Measurements from ENCODE around the gene AQP1.

The AQP1 gene

GRCh38 chr7:30938435-30939316 is 27.0 kb downstream of the AQP1 start:
- DNase-seq, result peak; percentile 87

GRCh38 chr7:30941582-30942323 is 30.1 kb downstream of the AQP1 start:
- DNase-seq, result no peak

DNA sequence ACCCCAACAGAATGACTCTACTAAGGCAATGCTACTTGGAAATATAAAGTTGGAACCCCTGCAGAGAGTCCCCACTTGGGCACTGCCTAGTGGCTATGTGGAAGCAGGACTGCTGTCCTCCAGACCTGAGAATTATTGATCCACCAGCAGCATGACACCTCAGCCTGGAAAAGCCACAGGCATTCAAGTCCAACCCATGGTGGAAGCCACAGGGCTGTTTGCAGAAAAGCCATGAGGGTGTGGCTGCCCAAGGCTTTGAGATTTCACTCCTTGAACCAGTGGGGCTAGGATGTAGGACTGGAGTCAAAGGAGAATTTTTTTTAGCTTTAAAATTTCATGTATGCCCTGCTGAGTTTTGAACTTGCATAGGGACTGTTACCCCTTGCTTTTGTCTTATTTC is 38.5 kb downstream of the AQP1 start:
- DNase-seq, result no peak

- DNase-seq, result no peak
Observed at GRCh38 chr7:30954914-30955313, 43.3 kb downstream of the AQP1 start.

DNA sequence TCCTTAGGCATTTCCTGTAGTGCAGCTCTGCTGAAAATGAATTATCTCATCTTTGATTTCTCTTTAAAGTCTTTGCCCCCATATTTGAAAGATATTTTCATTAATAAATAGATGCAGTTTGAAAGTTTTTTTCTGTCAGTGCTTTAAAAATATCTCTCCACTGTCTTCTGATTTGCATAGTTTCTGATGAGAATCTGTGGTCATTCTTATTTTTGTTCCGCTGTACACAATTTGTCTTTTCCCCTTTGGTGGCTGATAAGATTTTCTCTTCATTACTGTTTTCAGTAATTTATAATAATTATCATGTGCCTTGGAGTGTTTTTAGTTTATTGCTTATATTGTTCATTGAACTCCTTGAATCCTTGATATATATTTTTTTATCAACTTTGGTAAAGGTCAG is 45.1 kb downstream of the AQP1 start:
- no peak for DNase-seq

DNA sequence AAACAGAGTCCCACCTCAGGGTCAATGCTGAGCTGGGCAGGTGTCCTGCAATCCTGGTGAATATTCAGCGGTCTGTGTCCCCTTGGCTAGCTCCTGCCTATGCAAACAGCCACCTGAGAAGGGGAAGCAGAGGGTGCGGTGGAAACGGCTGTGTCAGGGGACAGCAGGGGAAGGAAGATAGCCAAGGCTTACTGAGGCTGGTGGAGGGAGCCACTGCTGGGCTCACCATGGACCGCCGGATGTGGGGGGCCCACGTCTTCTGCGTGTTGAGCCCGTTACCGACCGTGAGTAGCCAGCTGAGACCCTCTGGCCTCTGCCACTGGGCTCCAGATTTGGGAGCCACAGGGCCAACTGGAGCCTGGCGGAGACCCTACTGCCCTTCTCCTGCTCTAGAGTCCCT is 52.2 kb downstream of the AQP1 start, which contains the start of gene GHRHR:
GHRHR (plus strand) TSS at position 112 of the 400 bp plus-strand sequence; CDS start at position 228, 116 bp downstream.
- DNase-seq, result no peak

DNA sequence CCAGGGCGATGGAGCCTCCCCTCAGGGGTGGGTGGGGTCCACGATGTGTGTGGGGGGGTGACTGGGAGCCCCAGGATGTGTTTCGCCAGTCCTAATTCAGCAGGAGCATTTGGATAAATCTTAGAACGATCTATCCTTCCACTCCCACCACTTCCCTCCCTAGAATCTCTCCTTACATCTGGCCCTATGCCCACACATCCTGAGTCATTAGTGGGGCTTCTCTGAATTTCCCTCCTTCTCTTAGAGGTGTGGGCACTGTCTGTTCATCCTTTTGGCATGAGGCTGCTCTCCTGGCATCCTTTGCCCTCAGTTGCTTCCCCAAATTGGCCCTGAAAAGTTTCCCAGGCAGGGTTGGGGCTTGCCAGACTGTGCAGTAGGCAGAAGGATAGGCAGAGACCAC is 53.7 kb downstream of the AQP1 start:
- no peak for DNase-seq

DNA sequence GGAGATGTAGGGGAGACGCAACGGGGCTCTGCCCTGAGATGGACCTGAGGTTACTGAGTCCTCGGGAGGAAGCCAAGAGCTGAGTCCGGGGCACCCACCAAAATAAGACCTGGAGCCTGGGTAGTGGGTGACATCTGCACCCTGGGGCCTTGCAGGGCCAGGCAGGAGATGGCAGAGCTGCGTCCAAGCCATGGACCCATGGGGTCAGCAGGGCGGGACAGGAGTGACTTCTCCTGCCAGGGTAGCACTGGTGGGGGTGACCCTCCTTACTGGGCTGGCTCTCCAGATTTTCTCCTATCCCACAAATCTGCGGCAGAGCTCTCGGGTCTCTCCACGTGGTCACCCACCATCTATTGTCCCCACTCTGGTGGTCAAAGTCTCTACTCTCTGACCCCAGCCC is 54.2 kb downstream of the AQP1 start:
- no peak for DNase-seq

DNA sequence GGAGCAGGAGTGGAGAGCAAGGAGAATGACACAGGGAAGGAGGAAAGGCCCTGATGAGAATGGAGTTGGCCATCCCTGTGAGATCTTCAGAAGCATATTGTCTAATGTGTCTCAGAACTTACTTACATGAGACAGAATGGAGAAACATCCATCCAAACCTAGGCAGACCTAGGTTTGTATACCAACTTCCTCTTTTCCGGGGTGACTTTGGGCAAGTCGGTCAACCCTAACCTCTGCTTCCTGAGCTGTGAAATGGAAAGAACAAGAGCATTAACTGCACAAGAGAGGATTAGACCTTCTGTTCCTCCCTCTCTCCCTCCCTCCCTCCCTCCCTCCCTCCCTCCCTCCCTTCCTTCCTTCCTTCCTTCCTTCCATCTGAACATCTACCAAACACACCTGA is 56.6 kb downstream of the AQP1 start:
- DNase-seq, result no peak

DNA sequence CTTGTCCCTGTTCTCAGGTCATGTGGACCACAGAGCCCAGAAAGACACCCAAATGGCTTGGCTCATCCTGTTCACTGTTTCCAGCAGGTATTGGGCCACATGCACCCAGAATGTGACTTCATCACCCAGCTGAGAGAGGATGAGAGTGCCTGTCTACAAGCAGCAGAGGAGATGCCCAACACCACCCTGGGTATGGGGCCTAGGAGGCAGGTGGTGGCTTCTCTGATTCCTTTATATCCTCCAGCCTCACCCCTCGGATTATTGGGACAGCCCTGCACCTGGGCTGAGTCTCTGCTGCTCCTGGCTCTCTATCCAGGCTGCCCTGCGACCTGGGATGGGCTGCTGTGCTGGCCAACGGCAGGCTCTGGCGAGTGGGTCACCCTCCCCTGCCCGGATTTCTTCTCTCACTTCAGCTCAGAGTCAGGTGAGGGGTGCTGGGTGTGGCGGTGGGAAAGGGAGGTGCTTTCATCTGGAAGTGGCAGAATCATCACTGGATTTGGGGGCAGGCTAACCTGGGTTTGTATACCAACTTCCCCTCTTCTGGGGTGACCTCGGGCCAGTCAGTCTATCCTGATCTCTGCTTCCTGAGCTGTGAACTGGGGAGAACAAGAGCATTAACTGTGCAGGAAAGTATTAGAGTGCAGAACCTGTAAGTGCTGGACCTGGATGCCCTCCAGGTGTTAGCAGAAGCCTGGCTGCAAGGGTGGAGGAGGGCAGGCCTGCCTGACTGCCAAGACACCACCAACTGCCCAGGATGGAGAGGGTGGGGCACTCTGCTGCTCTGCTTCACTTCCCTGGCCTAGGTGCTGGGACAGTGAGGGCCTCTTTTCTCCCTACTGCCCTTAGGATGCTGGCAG is 57.3 kb downstream of the AQP1 start:
- no peak for DNase-seq

- no peak for DNase-seq
Observed at GRCh38 chr7:30969604-30969970, 57.9 kb downstream of the AQP1 start.

DNA sequence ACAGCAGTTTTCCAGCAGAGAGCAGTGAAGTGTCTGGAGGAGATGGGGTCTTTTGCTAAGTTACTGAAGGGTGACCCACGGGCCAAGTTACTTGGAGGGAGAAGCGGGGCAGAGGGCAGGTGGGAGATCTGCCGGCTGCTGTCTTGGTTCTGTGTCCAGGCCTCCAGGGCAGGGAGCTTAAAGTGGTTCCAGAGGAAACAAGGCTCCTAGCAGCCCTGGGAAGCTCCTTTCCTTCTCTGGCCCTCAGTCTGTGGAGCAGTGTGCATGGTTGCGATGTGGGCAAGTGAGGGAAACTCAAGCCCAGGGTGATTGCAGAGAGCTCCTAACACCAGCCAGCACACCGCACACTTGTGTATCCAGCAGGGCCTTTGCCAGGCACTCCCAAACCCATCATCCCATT is 58.4 kb downstream of the AQP1 start:
- DNase-seq, result no peak

DNA sequence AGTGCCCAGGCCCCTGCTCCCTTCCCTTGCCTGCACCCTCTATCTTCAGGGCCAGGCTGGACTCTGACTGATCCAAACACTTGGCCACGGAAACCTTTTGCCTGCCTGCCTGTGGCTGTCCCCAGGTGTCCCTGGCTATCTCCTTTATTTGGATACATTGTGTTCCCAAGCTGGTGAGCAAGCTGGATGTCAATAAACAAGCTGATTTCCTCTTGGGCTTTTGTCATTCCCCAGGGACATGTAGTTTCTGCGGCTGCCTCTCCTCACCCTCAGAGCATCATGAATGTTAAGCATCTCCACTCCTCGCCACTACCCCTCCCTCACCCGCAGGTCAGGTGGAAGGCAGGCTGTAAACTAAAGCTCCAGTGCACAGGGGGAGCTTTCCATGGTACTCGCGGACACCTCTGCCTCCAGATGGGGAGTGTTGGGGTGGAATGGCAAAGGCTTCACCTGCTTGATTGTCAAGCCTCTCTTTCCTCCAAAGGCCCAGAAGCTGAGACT is 59.0 kb downstream of the AQP1 start:
- no peak for DNase-seq

DNA sequence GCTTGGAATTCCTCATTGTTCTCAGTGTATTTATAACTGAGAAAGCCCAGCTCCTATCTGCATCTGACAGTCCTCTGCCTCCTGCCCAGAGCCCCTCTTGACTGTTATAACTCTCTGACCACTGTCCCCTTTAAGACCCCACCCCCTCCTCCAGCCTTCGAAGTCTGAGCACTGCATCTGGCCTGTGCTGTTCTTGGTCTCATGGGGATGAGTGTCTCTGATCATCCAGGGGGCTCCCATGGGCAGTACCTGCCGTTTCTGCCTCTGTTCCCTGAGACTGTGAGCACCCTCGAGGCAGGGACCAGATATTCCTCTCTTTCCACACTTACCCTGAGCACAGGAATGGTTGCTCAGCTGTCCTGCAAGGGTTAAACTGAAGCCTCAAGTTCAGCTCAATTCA is 59.8 kb downstream of the AQP1 start:
- DNase-seq, result no peak

DNA sequence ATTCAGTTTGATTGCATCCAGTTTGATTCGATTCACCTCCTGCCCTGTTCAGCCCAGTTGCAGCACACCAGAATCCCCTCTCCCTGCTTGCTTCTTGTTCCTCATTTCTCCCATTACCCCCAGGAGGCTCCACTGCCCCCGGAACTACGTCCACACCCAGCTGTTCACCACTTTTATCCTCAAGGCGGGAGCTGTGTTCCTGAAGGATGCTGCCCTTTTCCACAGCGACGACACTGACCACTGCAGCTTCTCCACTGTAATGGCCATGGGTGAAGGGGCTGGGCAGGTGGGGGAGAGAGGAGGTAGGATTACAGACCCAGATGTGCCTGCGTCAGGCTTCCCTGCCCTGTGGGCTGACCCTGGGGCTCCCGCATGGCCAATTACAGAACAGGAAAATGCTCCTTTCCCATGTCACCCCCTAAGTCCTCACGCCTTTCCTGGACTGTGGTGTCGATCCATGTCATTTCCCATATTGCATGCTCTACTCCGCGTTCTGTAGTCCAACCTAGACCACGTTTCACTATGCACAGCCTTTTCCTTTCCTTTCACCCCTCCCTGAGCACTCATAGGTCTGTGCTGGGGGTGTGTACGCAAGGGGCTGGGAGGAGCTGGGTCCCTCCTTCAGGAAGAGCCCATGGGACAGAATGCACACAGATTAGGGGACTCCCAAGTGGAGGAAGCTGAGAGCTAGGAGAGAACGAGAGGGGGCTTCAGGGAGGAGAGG is 60.3 kb downstream of the AQP1 start:
- DNase-seq, result no peak

DNA sequence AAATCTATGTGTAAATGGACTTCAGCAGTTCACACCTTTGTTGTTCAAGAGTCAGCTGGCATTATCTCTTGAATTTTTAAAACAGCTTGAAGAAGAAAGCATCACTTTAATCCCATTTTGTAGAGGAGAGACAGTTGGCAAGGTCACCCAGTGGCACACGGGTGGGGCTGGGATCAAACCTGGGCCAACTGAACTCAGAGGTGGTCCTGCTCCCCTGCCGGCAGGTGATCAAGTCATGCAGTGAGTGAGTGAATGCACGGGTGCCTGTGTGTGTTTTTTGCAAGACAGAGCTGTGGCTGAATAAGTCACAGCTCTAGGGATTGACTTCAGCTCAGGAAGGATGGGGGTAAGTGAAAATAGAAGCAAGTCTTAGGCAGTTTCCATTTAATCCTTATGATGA is 61.6 kb downstream of the AQP1 start:
- DNase-seq, result no peak

GRCh38 chr7:30973791-30974604 is 62.3 kb downstream of the AQP1 start:
- DNase-seq, result no peak

DNA sequence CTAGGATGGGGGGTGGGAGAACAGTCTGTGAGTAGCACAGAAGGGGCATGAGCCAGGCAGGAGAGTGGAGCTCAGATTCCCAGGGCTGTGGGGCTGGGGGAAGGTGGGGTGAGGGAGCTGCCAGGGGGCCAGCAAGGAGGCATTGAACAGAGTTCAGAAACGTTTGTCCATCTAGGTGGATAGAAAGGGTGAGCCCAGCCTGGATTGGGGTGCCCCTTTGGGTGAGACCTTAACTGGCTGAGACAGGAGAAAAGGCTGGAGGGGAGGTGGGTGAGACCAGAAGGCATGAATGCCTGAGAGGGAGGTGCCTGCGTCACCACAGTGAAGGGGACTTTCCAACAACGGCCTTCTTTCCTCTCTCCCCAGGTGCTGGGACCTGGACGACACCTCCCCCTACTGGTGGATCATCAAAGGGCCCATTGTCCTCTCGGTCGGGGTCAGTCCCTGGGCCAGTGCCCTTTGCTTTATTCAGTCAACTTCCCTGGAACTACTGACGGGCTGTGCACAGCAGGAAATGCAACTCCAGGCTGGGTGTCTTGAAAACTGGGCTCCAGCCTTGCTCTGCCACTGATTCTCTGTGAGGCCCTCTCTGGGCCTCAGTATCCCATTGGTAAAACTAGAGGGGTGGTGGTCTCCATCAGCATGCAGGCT is 63.1 kb downstream of the AQP1 start:
- DNase-seq, result peak; percentile 36
